ENCODE results near the gene PPFIBP1.

DNA sequence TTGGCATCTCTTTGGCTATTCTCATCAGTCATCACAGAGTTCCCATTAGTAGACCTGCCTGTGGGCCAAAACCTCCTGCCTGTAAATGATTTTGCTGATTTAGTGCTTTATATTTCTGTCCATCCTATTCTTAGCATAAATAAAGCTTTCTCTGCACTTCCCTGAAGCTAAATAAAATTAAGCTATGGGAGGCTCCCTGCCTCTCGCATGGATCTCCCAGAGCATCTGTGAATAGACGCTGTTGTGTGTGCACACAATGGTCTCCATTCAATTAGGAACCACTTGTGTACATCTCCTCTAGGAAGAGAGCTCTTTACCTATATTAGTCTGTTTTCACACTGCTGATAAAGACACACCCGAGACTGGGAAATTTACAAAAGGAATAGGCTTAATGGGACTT lies 80.4 kb downstream of the PPFIBP1 start:
- TF ChIP-seq KAT2B (IDR thresholded peaks at IDR 0.05; ENCODE audit: borderline replicate concordance, low read depth, low read length) (no peak), ZNF260 (CRISPR knock-in tag; IDR thresholded peaks at IDR 0.05; ENCODE audit: borderline replicate concordance, low read depth) (no peak), JARID2 (CRISPR knock-in tag; IDR thresholded peaks at IDR 0.05; ENCODE audit: insufficient replicate concordance) (no peak)
- TF ChIP-seq, protein P1, sequence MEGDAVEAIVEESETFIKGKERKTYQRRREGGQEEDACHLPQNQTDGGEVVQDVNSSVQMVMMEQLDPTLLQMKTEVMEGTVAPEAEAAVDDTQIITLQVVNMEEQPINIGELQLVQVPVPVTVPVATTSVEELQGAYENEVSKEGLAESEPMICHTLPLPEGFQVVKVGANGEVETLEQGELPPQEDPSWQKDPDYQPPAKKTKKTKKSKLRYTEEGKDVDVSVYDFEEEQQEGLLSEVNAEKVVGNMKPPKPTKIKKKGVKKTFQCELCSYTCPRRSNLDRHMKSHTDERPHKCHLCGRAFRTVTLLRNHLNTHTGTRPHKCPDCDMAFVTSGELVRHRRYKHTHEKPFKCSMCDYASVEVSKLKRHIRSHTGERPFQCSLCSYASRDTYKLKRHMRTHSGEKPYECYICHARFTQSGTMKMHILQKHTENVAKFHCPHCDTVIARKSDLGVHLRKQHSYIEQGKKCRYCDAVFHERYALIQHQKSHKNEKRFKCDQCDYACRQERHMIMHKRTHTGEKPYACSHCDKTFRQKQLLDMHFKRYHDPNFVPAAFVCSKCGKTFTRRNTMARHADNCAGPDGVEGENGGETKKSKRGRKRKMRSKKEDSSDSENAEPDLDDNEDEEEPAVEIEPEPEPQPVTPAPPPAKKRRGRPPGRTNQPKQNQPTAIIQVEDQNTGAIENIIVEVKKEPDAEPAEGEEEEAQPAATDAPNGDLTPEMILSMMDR (CRISPR knock-in tag; IDR thresholded peaks at IDR 0.05): no peak
